Medulla oblongata (tissue), 1 donor: ENCODE results near the gene BTG2.

Source experiments
- DNase-seq: peaks from one replicate; pipeline ENCODE4 v3.0.0-alpha.2; 2015; ENCODE audit errors: extremely low spot score

BTG2 gene

GRCh38 chr1:203340112-203340790 is 34.9 kb downstream of the BTG2 start:
- DNase-seq: peak; percentile 96

DNA sequence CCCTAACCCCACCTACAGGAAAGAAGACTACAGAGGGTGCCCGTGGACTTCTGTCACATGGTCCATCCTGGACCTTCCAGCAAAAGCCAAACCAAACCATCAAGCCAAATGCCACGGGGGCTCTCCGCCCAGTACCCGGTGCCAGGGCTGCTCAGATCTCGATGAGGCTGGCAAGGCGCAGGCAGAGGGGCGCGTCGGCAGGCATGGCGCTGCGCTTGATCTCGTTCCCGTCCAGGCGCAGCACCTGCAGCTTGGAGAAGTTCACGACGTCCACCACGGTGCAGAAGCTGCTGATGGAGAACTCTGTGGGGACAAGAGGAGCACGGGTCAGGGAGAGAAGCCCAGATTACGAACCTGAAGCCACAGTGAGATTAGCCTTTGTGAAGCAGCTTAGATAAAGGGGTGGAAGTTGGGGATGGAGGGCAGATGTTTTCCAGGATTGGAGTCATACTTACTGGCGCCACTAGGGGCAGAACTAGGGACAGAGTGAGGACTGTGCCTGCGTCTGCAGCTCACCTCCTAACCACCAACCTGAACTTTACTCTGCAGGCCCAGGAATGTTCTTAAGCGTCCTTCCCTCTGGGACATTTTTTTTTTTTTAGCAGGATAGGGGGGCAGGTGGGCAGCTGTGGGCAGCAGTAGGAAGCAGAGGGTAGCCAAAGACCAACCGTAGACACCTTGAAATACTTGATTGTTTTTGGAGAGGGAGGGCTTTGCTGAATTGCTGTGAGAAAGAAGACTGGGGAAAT is 37.0 kb downstream of the BTG2 start:
- peak; percentile 55 for DNase-seq

- DNase-seq: no peak
Observed at GRCh38 chr1:203343956-203344754, 38.8 kb downstream of the BTG2 start.

DNA sequence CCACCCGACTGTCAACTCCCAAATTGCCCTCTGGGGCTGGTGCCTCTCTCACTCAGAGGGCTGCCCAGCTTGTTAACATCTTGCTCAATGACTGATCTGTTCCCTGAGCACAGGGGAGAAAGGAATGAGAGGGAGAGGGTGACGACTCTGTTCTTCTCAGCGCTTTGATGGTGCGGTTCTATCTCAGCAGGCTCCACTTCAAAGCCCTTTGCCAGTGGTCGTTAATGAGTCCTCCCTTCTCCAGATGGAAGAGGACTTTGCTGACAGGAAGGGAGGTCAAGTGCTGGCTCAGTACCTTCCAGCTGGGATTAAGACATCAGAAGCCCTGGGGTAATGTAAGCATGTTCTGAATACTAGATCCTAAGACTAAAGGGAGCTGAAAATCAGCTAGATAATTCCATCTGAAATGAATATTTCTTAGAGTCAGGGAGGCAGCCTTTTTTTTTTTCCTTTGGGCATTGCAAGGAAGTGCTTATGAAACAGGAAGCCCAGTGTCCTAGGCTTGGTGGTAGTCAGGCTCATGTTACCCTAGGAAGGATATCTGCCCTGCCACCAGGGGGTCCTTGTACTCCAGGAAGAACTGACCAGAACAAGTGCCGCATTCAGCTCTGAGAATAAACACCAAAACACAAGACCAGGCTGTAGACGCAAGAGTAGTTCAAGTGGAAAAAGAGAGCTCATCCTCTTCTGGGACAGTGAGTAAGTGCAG is 40.9 kb downstream of the BTG2 start:
- DNase-seq: no peak

GRCh38 chr1:203346769-203347102 is 41.4 kb downstream of the BTG2 start:
- no peak for DNase-seq

- no peak for DNase-seq
Observed at GRCh38 chr1:203349166-203349565, 43.8 kb downstream of the BTG2 start.

GRCh38 chr1:203349773-203350524 is 44.6 kb downstream of the BTG2 start:
- DNase-seq: peak; percentile 82

GRCh38 chr1:203351037-203351625 is 45.8 kb downstream of the BTG2 start, which contains the start of gene FMOD:
Gene FMOD (minus strand): TSS chr1:203351122. CDS start chr1:203348270, 2,852 bp downstream.
- DNase-seq: no peak

DNA sequence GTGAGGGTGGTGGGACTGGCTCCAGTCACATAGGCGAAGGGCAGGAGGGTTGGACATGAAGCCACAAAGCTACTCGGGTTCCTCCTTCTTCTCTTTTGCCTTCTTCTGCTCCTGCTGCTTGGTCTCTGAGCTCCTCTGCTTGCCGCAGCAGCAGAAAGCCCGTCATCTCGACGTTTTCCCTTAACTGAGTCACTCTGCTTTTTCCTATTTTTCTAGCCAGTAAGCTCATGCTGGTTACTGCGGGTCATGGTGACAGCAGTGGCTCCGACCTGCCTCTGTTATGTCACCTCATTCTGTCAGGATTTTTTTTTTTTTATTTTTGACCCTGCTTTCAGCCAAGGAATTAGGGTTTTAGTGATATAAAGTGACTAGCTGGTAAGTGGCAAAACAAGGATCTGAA is 48.2 kb downstream of the BTG2 start:
- DNase-seq: no peak

GRCh38 chr1:203354246-203354645 is 48.9 kb downstream of the BTG2 start:
- no peak for DNase-seq

GRCh38 chr1:203359010-203359571 is 53.8 kb downstream of the BTG2 start:
- DNase-seq: no peak
